HG03354 (cell line): ENCODE measurements around the gene PGGT1B.
"Not testable (repeated sequence)": the region's sequence is repeated elsewhere in the genome, so short reads cannot be mapped to it uniquely, and the experiment has no call there.

ENCODE experiments used
- ATAC-seq: cut with Tn5 transposase; IDR thresholded peaks from one replicate; pipeline ENCODE4 v1.9.1; 2021; ENCODE audit warnings: mild to moderate bottlenecking; ENCODE audit not compliant: unreplicated experiment, poor library complexity, severe bottlenecking

Gene PGGT1B

GRCh38 chr5:115263078-115263380, 352 bp upstream of the PGGT1B start:
- no peak for ATAC-seq

GRCh38 chr5:115262011-115262320, 711 bp downstream of the PGGT1B start:
- peak; percentile 54 for ATAC-seq

GRCh38 chr5:115260248-115260647, 2.4 kb downstream of the PGGT1B start:
- ATAC-seq: no peak

GRCh38 chr5:115257981-115258380, 4.7 kb downstream of the PGGT1B start:
- no peak for ATAC-seq

DNA sequence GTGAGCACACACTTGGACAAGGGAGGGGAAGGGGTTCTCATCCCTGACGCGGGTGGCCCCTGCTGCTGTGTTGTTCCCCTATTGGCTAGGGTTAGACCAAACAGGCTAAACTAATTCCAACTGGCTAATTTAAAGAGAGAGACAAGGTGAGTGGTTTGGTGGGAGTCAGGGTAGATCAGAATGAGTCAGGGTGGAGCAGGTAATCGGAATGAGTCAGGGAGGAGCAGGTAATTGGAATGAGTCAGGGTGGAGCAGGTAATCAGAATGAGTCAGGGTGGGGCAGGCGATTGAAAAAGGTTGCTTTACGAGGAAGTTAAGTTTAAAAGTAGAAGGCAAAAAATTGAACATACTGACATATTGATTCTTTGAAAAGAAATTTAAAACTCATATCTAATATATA, 13.3 kb downstream of the PGGT1B start:
- not testable (repeated sequence) for ATAC-seq

- ATAC-seq: peak; percentile 67
Observed at GRCh38 chr5:115246361-115246991, 16.2 kb downstream of the PGGT1B start.

DNA sequence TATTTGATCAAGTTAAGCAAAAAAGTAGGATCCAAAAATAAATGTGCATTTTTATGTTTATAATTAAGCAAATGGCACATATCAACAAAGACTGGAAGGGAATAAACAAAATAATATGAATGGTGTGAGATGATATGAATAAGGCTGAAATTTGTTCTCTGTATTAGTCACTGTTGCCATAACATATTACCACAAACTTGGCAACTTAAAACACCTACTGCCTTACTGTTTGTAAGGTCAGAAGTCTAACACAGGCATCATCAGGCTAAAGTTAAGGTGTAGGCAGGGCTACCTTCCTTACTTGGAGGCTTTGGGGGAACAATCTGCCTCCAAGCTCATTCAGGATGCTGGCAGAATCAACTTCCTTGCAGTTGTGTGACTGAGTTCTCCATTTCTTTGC, 19.3 kb downstream of the PGGT1B start:
- peak; percentile 84 for ATAC-seq

DNA sequence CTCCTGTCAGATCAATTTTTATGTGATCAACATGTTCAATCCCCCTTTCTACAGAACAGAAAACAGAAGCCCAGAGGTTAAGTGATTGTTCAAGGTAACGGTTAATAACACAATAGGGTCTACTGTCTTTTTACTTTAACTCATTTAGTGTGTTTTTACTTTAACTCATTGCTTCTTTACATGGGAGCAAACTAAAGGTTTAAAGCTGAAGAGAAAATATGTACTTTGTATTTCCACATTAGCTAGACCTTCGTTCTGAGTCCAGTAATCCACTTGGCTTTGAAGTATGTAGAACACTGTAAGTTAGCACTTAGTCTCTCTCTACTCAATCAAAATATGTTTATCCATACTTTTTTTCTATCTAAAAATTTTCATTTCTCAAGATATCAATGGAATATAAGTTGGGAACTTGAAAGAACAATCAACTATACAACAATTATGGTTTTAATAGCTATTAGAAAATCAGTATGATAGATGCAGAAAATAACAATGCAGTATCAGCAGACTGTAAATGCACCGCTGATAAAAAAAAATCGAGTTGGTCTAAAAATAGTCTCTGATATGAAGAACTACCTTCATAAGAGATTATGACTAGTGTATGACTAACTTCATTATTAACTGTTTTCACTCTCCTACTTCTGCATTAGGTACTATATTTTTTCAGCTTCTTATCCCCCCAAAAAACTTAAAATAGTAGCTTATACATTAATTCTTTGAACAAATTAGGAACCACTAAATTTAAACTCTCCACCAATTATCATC, 20.6 kb downstream of the PGGT1B start:
- ATAC-seq: no peak

DNA sequence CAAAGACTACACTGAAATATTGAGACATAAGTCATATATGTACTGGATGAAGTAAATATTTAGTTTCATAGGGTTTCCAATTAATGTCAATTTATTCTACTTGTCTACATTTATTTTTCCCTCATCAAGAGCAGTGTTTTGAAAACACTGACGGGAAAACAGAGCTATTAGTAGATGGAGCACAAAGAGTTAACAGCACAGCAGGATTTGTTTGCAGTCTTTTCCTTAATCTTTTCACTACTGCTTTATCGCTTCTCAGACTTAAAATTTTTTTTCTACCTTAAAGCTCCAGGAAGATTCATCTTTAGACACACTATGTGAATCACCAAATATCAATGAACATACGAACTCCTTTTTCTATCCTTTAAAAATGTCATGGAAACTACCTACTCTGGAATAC, 25.6 kb downstream of the PGGT1B start:
- ATAC-seq: no peak

GRCh38 chr5:115236599-115236998, 26.1 kb downstream of the PGGT1B start:
- ATAC-seq: no peak

GRCh38 chr5:115231598-115231997, 31.1 kb downstream of the PGGT1B start:
- ATAC-seq: no peak

- no peak for ATAC-seq
Observed at GRCh38 chr5:115229606-115230005, 33.1 kb downstream of the PGGT1B start.

- ATAC-seq: no peak
Observed at GRCh38 chr5:115227281-115227680, 35.4 kb downstream of the PGGT1B start.

DNA sequence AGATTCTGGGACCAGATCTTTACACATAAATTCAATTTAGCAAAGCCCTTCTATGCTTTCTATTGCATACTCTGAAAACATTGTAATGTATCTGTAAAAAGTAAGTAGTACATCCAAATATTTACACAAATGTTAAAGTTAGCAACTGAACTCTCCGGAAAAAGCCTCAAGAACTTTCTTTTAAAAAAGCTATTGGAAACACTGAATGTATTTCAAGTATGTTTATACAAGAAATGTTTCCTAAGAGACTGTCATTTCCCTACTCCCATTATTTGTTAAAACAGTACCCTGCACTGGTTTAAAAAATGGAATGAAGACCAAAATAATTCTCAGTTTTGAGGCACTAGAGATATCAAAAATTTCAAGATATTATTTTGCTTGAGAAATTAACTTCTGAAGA, 48.1 kb downstream of the PGGT1B start:
- no peak for ATAC-seq

- peak; percentile 100 for ATAC-seq
Observed at GRCh38 chr5:115209279-115209678, 53.4 kb downstream of the PGGT1B start.

- ATAC-seq: no peak
Observed at GRCh38 chr5:115202952-115203351, 59.7 kb downstream of the PGGT1B start.

GRCh38 chr5:115196161-115196560, 66.5 kb downstream of the PGGT1B start:
- ATAC-seq: no peak

- ATAC-seq: no peak
Observed at GRCh38 chr5:115194676-115195075, 68.0 kb downstream of the PGGT1B start.

DNA sequence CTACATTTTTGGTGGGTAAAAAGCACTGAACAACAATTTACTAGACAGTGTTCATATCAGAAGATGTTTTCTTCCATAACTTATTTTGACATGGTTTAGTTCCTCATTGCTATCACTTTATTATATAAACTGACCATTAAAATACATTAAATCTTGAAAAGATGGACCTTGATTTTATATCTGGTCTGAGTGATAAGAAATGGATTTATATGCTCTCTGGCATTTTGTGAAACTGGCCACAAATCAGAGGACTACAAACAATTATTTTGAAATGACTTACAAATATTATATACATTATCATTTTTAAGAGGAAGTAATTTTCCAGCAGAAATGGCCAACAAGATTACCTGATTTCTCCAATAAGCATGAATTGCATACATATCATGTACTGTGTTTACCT, 69.4 kb downstream of the PGGT1B start:
- ATAC-seq: no peak

GRCh38 chr5:115192098-115192497, 70.6 kb downstream of the PGGT1B start:
- no peak for ATAC-seq

DNA sequence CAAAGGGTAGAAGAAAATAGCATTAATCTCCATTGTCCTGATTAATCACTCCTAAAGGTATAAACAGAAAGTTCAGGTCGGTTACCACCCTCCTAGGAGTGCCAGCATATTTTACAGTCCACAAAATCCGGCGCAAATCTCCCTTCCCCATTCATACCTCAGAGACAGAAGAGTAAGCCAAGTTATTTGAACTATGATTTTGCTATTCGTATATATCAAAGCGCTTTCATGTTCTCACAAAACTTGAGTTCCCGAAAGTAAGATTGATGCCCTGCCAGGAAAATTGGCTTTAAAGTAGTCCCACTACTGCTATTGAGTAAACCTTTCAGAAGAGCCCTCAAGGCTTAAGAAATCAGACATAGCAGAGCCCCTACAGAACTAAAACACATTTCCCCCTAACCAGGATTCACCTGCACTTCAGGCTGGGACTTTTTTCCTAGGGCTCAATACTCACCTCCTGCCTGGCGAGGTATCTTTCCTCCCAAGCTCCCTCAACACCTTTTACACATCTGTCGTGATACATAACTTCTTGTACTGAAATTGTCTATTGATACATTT, 71.1 kb downstream of the PGGT1B start:
- no peak for ATAC-seq

DNA sequence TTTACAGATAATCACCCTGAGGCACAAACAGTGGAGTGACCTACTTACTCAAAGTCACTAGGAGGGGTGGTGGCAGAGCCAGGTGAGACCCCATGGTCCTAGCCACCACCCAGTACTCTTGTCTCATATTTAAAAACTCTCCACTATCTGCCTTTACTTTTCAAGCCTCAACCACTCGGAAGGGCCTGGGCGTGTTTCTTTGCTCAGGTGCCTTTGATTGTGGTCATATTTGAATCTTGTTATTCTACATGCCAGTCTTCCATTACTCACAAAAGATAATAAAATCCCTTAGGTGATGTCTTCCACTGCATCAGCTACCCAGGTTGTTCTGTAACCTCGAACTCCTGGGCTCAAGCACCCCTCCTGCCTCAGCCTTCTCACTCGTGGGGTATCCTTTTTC, 72.3 kb downstream of the PGGT1B start:
- no peak for ATAC-seq
